ENCODE results near the gene ZCWPW1. TPM values are rescaled to one million over a fixed set of nuclear protein-coding genes. Genes with fewer than 3 reads are reported as not detected.

ZCWPW1 gene
- total and polyA plus RNA-seq, 12 donors, result 3.3 to 7.5 (median 4.2) TPM

GRCh38 chr7:100465299-100465698 is 36.8 kb upstream of the ZCWPW1 start:
- Histone ChIP-seq H3K27ac (peak overlapping the region in 7 of 10 donors; percentile 20 to 76 (median 69)), H3K36me3 (peaks cover 0 to 65% (median 7%) of the 10 kb centered on the region in 9 donors)

GRCh38 chr7:100464791-100465190 is 36.3 kb upstream of the ZCWPW1 start:
- TF ChIP-seq, protein P1, sequence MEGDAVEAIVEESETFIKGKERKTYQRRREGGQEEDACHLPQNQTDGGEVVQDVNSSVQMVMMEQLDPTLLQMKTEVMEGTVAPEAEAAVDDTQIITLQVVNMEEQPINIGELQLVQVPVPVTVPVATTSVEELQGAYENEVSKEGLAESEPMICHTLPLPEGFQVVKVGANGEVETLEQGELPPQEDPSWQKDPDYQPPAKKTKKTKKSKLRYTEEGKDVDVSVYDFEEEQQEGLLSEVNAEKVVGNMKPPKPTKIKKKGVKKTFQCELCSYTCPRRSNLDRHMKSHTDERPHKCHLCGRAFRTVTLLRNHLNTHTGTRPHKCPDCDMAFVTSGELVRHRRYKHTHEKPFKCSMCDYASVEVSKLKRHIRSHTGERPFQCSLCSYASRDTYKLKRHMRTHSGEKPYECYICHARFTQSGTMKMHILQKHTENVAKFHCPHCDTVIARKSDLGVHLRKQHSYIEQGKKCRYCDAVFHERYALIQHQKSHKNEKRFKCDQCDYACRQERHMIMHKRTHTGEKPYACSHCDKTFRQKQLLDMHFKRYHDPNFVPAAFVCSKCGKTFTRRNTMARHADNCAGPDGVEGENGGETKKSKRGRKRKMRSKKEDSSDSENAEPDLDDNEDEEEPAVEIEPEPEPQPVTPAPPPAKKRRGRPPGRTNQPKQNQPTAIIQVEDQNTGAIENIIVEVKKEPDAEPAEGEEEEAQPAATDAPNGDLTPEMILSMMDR (IDR thresholded peaks at IDR 0.05), result no peak
- H3K27me3 ChIP-seq, result no peaks in the 10 kb centered on the region
- ATAC-seq (no peak), DNase-seq (no peak)
- no peak overlapping the region for H3K27ac ChIP-seq
- intact Hi-C loops (cut with DNase I), result loop anchor here in 9 of 10 donors (5.0 to 10.0 kb wide), 7 partner anchors 93 to 263 kb away; partner anchors contain the start of genes GIGYF1 (in 4 of the 9), EPO (in 2 of the 9) and POP7 (in 1 of the 9)
- H3K4me1 ChIP-seq, result peaks cover 14 to 45% (median 31%) of the 10 kb centered on the region in 9 donors
- H3K36me3 ChIP-seq, result peaks cover 0 to 65% (median 7%) of the 10 kb centered on the region in 9 donors
- no peak overlapping the region for H3K4me3 ChIP-seq
- WGBS, 2 donors, result 97 to 98% methylated on average over 2 of the region's 2 CpGs
- H3K9me3 ChIP-seq, result no peaks in the 10 kb centered on the region

More at GRCh38 chr7:100465299-100465698, 36.8 kb upstream of the ZCWPW1 start:
- intact Hi-C loops (cut with DNase I), result loop anchor here in 9 of 10 donors (5.0 to 10.0 kb wide), 7 partner anchors 92 to 262 kb away; partner anchors contain the start of genes GIGYF1 (in 4 of the 9), EPO (in 2 of the 9) and POP7 (in 1 of the 9)
- TF ChIP-seq, protein P1 (IDR thresholded peaks at IDR 0.05), result no peak
- Histone ChIP-seq H3K4me3 (no peak overlapping the region), H3K9me3 (no peaks in the 10 kb centered on the region), H3K27me3 (no peaks in the 10 kb centered on the region), H3K4me1 (peaks cover 14 to 50% (median 31%) of the 10 kb centered on the region in 9 donors)
- 62 to 75% methylated on average over 8 of the region's 8 CpGs for WGBS, 2 donors
- DNase-seq (no peak), ATAC-seq (no peak)

DNA sequence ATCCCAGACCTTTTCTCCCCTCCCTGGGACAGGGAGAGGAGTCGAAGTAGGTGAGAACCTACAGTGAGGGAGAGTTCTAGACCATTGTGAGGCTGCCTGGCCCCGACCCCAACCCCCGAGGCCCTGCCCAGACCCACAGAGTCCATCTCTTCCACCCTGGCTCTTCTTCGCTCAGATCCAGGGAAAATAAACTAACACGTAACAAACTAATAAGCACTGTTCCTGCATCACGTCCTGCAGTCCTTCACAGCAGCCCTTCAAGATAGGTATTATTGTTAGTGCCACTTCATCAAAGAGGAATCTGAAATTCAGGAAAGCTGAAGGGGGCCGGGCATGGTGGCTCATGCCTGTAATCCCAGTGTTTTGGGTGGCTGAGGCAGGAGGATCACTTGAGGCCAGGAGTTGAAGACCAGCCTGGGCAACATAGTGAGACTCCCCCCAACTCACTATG is 35.7 kb upstream of the ZCWPW1 start, which contains the start of gene SPACDR:
SPACDR (minus strand) TSS at position 51 of the 451 bp plus-strand sequence. CDS start 235 bp downstream, outside the sequence.
- H3K36me3 ChIP-seq, result peaks cover 0 to 70% (median 7%) of the 10 kb centered on the region in 9 donors
- TF ChIP-seq, protein P1 (IDR thresholded peaks at IDR 0.05), result no peak
- DNase-seq, result no peak
- H3K4me1 ChIP-seq, result peaks cover 10 to 39% (median 25%) of the 10 kb centered on the region in 9 donors
- no peak for ATAC-seq
- intact Hi-C loops (cut with DNase I), result loop anchor here in 4 of 10 donors (10.0 kb wide), 3 partner anchors 221 to 261 kb away; partner anchors contain the start of genes EPO (in 2 of the 4) and POP7 (in 1 of the 4)
- no peaks in the 10 kb centered on the region for H3K9me3 ChIP-seq
- H3K4me3 ChIP-seq, result no peak within 1 kb of the TSS
- H3K27me3 ChIP-seq, result no peaks in the 10 kb centered on the region
- WGBS, 2 donors, result 83 to 86% methylated on average over 7 of the region's 7 CpGs
- peak within 1 kb of the TSS in 1 of 10 donors; percentile 76 for H3K27ac ChIP-seq

- DNase-seq, result no peak
- no peak overlapping the region for H3K4me3 ChIP-seq
- peaks cover 0 to 9% (median 0%) of the 10 kb centered on the region in 9 donors for H3K4me1 ChIP-seq
- H3K36me3 ChIP-seq, result peaks cover 0 to 32% (median 0%) of the 10 kb centered on the region in 9 donors
- H3K27me3 ChIP-seq, result no peaks in the 10 kb centered on the region
- 95% methylated on average over 6 of the region's 6 CpGs for WGBS, 2 donors
- ATAC-seq, result no peak
- no peak overlapping the region for H3K27ac ChIP-seq
- H3K9me3 ChIP-seq, result no peaks in the 10 kb centered on the region
- intact Hi-C loops (cut with DNase I), result no loop called here
- TF ChIP-seq, protein P1 (IDR thresholded peaks at IDR 0.05), result no peak
These were observed 28.5 kb upstream of the ZCWPW1 start for GRCh38 chr7:100457033-100457432.
